Muscle of leg (tissue), 11 donors: ENCODE data around the gene KDM8. TPM values are rescaled to one million over a fixed set of nuclear protein-coding genes. Genes with fewer than 3 reads are reported as not detected.
A peak's percentile ranks its signal among the peaks of the same experiment; 100 is the strongest.

Experiments
- DNase-seq: peaks from one replicate; pipeline ENCODE4 v3.0.0; 2013
- H3K27ac ChIP-seq: one replicate; pipeline ENCODE4 v1.5.1; 2013; ENCODE audit warnings: mild to moderate bottlenecking, low read length, control low read depth
- H3K27me3 ChIP-seq: one replicate; pipeline ENCODE4 v1.6.1; 2013; ENCODE audit warnings: low read length; ENCODE audit not compliant: control insufficient read depth, insufficient read depth
- H3K36me3 ChIP-seq: one replicate; pipeline ENCODE4 v1.6.1; 2013; ENCODE audit warnings: low read length; ENCODE audit not compliant: control insufficient read depth, insufficient read depth
- H3K4me1 ChIP-seq: one replicate; pipeline ENCODE4 v1.6.1; 2013; ENCODE audit warnings: low read length; ENCODE audit not compliant: control insufficient read depth, insufficient read depth
- H3K4me3 ChIP-seq: one replicate; pipeline ENCODE4 v1.5.1; 2013; ENCODE audit warnings: low read length, control low read depth
- H3K9me3 ChIP-seq: replicated peaks from 2 replicates; pipeline ENCODE4 v1.6.1; 2013; ENCODE audit warnings: low read depth, low read length; ENCODE audit not compliant: control insufficient read depth
- WGBS: methylation state at CpG from one replicate; pipeline ENCODE4 v1.1.5; 2013; ENCODE audit warnings: missing lambda C conversion rate; ENCODE audit not compliant: insufficient coverage; 5-methylcytosine and 5-hydroxymethylcytosine counted together
- polyA plus RNA-seq, 8 donors: library from polyadenylated mRNA; unstranded; fragments of 120-200 nt; gene quantifications; one replicate each; pipeline versions ENCODE4 v1.2.1 to v1.2.3, GENCODE V29; 2013; ENCODE audit warnings: inconsistent platforms in 1 of 8, low replicate concordance in 1 of 8; ENCODE audit not compliant: insufficient read length in 8 of 8, insufficient read depth in 1 of 8
- total RNA-seq: library from RNA; stranded (reverse); fragments of 120-200 nt; gene quantifications from one replicate; pipeline ENCODE4 v1.2.4, GENCODE V29; 2013

Gene KDM8
- total and polyA plus RNA-seq, 9 donors, result 4.1 to 7.8 (median 5.4) TPM

DNA sequence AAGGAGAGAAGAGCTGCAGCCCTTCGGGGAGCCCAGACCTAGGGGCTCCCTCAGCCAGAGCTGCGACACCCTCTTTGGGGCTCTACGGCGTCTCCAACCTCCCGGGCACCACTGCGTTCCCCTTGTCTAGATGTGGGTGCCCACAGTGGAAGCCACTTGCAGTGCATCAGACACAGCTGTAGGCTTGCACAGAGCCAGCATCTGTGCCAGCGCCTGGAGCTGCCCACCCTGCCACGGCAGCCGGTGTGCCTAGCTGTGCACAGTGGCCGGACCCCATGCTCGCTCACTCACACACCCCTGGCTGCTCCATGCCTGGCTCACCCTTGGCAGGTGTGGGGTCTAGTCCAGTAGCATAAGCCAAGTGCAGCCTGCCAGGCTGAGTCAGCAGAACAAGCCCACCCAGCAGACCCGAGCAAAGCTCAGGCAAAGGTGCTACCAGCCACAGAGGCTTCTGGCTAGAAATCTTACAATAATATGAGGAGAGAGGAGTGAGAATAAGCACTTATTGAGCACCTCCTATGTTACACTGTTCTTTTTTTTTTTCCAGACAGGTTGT, 12.9 kb upstream of the KDM8 start:
- H3K4me3 ChIP-seq, result no peak overlapping the region
- H3K27ac ChIP-seq, result peak overlapping the region; percentile 55
- 89% methylated on average over 11 of the region's 12 CpGs for WGBS
- peak; percentile 33 for DNase-seq
- no peaks in the 10 kb centered on the region for H3K36me3 ChIP-seq
- H3K9me3 ChIP-seq, result no peaks in the 10 kb centered on the region
- H3K4me1 ChIP-seq, result peaks cover 20% of the 10 kb centered on the region
- peaks cover 3% of the 10 kb centered on the region for H3K27me3 ChIP-seq

- Histone ChIP-seq H3K36me3 (no peaks in the 10 kb centered on the region), H3K4me1 (peaks cover 20% of the 10 kb centered on the region), H3K27ac (no peak overlapping the region), H3K4me3 (no peak overlapping the region), H3K27me3 (peaks cover 3% of the 10 kb centered on the region), H3K9me3 (no peaks in the 10 kb centered on the region)
- no peak for DNase-seq
- WGBS, result 59% methylated on average over 4 of the region's 7 CpGs
These were observed 11.9 kb upstream of the KDM8 start for GRCh38 chr16:27191352-27191924.

DNA sequence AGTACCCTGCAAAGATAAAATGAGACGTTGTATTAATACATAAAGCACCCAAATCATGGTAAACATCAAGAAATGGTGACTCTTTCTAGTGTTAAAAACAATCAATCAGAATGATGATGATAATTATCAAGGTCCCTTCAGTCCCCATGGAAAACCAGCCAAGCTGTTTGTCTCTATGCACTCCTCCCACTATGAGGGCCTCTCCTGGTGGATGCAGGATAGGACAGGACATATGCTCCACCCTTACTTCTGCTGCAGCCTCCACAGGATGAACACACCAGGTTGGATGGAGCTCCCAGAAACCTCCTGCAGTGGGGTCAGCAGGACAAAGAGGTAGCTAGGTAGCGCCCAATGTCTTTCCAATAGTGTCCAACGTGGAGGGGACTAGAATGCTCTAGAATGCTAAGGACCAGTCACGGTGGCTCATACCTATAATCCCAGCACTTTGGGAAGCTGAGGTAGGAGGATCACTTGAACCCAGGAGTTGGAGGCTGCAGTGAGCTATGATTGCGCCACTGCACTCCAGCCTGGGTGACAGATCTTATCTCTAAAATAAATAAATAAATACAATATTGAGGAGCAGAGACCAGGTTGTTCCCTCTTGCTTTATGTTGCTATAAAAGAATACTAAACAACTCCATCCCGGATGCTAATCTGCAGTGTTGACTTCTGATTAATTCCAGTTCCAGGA, 9.9 kb upstream of the KDM8 start:
- Histone ChIP-seq H3K9me3 (no peaks in the 10 kb centered on the region), H3K27me3 (peaks cover 4% of the 10 kb centered on the region)

DNA sequence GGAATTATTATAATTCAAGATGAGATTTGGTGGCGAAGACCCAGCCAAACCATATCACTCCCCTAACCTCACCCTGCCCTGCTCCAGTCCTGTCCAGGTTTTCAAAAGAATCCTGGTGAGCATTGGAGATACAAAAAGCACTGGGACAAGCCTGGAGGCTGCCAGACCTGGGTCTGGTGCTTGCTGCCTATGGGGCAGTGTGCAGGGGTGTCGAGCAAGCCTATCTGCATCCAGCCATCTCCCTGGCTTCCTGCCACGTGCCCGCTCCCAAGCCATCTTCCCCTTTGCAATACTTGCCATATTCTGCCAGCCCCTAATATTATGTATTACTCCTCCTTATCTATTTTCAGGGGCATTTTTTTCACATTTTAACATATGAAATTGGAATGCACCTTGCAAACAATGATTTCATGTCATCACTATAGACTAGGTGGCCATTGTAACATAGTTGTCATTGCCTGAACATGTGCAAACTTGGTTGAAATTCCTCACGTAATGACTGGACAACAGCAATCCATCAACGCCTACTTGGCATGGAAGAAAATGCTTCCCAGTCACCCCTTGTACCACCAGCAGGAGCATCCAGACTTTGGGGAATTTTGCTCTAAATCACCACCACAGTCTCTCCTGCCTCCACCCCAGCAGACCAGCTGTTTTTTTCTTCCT, 8.1 kb upstream of the KDM8 start:
- H3K27ac ChIP-seq, result no peak overlapping the region

More for the DNA sequence above, 9.9 kb upstream of the KDM8 start:
- no peak for DNase-seq
- H3K4me3 ChIP-seq, result no peak overlapping the region
- H3K36me3 ChIP-seq, result no peaks in the 10 kb centered on the region
- 80% methylated on average over 3 of the region's 6 CpGs for WGBS
- H3K27ac ChIP-seq, result no peak overlapping the region
- H3K4me1 ChIP-seq, result peaks cover 20% of the 10 kb centered on the region

DNA sequence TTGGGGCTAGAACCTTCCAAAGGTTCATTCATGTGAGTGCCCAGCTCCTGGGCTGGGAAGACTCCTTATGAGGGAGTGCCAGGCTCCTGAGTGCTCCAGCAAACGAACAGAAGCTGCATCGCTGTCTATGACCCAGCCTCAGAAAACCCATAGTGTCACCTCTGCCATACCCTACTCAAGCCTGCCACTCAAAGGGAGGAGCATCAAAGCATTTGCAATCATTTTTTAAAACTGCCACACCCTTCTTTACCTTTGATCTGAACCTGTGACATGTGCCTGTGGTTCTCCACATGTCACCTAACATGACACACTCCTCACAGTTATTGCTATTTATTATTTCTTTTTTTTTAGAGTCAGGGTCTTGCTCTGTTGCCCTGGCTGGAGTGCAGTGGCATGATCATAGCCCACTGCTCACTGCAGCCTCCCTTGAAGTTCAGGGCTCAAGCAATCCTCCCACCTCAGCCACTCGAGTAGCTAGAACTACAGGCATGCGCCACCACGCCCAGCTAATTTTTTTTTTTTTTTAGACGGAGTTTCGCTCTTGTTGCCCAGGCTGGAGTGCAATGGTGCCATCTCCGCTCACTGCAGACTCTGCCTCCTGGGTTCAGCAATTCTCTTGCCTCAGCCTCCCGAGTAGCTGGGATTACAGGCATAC, 7.3 kb upstream of the KDM8 start:
- Histone ChIP-seq H3K4me3 (no peak overlapping the region), H3K27me3 (peaks cover 4% of the 10 kb centered on the region), H3K36me3 (no peaks in the 10 kb centered on the region), H3K9me3 (no peaks in the 10 kb centered on the region), H3K4me1 (no peaks in the 10 kb centered on the region), H3K27ac (no peak overlapping the region)
- 89% methylated on average over 6 of the region's 9 CpGs for WGBS
- no peak for DNase-seq

More for the DNA sequence above, 8.1 kb upstream of the KDM8 start:
- 69% methylated on average over 4 of the region's 6 CpGs for WGBS
- Histone ChIP-seq H3K27me3 (peaks cover 4% of the 10 kb centered on the region), H3K4me1 (peaks cover 4% of the 10 kb centered on the region), H3K9me3 (no peaks in the 10 kb centered on the region), H3K36me3 (no peaks in the 10 kb centered on the region), H3K4me3 (no peak overlapping the region)
- no peak for DNase-seq

DNA sequence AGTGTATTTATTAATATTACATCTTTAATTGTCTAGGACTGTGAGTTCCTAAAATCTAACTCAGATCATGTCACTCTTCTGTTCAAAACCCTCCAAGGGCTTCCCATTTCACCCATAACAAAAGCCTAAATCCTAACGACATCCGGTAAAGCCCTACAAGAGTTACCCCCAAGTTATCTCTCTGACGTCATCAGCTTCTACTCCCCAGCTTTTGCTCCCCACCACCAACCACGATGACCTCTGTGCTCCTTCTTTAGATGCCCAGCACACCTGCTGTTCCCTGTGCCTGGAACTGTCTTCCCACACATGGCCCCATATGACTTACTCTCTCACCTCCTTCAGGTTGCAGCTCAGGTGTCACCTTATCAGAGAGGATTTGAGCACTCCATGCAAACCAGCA, 6.3 kb upstream of the KDM8 start:
- no peaks in the 10 kb centered on the region for H3K9me3 ChIP-seq
- H3K36me3 ChIP-seq, result no peaks in the 10 kb centered on the region
- no peak overlapping the region for H3K27ac ChIP-seq
- DNase-seq, result no peak
- peaks cover 4% of the 10 kb centered on the region for H3K27me3 ChIP-seq
- WGBS, result 65% methylated on average over 4 of the region's 4 CpGs
- no peak overlapping the region for H3K4me3 ChIP-seq
- H3K4me1 ChIP-seq, result no peaks in the 10 kb centered on the region

GRCh38 chr16:27198451-27199234, 4.7 kb upstream of the KDM8 start:
- peaks cover 4% of the 10 kb centered on the region for H3K27me3 ChIP-seq
- DNase-seq, result no peak
- no peaks in the 10 kb centered on the region for H3K9me3 ChIP-seq
- no peak overlapping the region for H3K27ac ChIP-seq
- 79% methylated on average over 8 of the region's 12 CpGs for WGBS
- H3K36me3 ChIP-seq, result no peaks in the 10 kb centered on the region
- peaks cover 5% of the 10 kb centered on the region for H3K4me1 ChIP-seq
- no peak overlapping the region for H3K4me3 ChIP-seq

- no peak for DNase-seq
- Histone ChIP-seq H3K4me3 (no peak overlapping the region), H3K27ac (no peak overlapping the region), H3K36me3 (no peaks in the 10 kb centered on the region), H3K27me3 (peaks cover 4% of the 10 kb centered on the region), H3K4me1 (peaks cover 7% of the 10 kb centered on the region), H3K9me3 (no peaks in the 10 kb centered on the region)
- WGBS, result 58% methylated on average over 2 of the region's 3 CpGs
These were observed 4.1 kb upstream of the KDM8 start for GRCh38 chr16:27199235-27199586.

DNA sequence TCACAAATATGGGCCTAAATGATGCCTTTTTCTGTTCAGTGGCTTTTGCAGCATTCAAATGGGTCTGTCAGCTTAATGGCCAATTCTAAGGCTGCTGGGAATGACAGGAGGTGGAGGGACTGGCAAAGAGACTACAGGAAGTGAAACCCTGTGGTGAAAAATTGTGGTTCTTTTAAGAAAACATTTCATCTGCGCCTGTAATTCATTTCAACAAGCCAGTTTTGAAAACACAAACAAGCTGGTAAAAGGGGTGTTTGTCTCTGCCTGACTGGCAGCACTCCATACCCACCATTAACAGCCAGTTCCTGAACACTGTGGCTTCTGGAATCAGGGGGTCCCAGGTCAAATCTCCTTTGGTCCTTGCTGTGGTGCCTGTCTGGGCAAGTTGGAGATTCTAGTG, 3.6 kb upstream of the KDM8 start:
- Histone ChIP-seq H3K4me3 (no peak overlapping the region), H3K4me1 (peaks cover 12% of the 10 kb centered on the region), H3K27me3 (peaks cover 4% of the 10 kb centered on the region), H3K27ac (no peak overlapping the region), H3K36me3 (no peaks in the 10 kb centered on the region), H3K9me3 (no peaks in the 10 kb centered on the region)
- no CpG with 5 or more reads among the region's 1 CpG for WGBS
- DNase-seq, result peak; percentile 55
